ENCODE data around the gene SYTL2.
"Not testable (repeated sequence)": the region's sequence is repeated elsewhere in the genome, so short reads cannot be mapped to it uniquely, and the experiment has no call there.

SYTL2 gene

DNA sequence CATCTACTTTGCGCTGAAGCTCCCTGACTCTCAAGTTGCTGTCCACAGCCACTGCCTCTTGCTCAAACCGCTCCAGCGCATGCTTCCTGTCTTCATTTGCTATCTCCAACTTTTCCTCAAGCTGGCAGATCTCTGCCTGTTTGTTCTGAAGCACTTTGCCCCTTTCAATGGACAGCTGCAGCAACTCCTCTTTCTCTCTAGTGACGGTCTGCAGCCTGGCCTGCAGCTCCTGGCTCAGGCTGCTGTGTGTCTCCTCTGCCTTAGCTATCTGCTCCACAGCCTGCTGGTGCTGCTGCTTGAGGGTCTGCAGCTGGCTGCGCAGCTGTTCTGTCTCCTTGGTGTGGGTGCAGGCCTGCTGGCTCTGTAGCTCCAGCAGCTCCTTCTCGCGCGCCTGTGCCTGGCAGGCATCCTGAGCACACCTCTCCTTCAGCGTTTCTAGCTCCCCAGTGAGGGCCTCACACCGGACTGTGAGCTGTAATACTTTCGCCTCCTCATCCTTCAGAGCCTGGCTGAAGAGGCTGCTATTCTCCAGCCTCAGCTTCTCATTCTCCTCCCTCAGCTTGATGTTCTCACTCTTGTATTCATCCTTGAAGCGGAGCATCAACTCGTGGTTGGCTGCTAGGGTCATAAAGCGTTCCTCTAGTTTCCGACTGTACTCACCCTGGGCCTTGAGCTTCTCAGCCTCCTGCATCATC lies 125.7 kb downstream of the SYTL2 start:
- Mint-ChIP-seq H3K27ac (no peak overlapping the region), H3K4me3 (no peak overlapping the region), H3K27me3 (peaks cover 9% of the 10 kb centered on the region), H3K9me3 (no peaks in the 10 kb centered on the region), H3K4me1 (peaks cover 24% of the 10 kb centered on the region)
- no peak for DNase-seq
- no peak for ATAC-seq

DNA sequence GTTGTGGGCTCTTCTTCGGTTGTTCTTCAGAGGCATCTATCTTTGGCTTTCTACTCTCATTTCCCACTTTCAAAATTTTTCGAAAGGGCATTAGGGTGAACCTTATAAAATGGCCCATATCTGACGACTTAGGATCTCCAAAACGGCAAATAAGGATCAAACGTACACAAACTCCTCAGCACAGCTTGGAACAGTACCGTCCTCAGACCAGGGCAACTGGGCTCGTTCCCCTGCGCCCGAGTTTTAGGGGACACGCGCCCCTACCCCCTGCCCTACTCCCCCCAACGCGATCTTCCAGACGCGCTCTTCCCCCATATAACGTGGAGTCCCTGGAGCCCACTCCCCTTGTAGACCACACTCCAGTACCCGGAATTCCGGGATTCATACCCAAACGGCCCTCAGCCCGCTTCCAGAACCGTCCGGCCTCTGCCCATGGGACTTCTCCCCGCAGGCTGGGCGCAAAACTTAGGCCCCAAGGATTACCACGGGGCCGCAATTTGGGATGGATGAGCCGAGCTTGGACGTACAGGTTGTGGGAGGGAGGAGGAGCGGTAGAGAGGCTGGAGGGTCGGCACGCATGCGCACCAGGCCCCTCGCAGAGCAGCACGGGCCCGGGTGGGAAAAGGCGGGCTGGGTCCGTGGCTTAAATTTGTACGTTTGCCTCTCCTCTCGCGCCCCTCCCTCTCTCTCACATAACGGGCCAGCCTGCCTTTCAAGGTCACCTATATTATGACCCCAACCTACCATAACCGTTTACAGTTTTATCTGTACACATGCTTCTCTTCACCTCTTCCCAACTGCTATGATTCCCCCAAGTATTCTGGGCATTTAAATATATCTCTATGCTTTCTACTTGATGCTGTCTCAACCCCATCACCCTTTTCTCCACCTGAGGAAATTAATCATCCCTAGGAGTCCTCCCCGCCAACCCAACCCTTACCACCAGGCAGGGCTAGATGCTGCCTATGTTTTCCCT lies 128.3 kb downstream of the SYTL2 start:
- Mint-ChIP-seq H3K4me1 (peaks cover 24% of the 10 kb centered on the region), H3K4me3 (peak overlapping the region; percentile 80 to 84), H3K27ac (peak overlapping the region; percentile 95 to 97), H3K27me3 (peaks cover 10% of the 10 kb centered on the region), H3K9me3 (no peaks in the 10 kb centered on the region)
- peak; percentile 92 for ATAC-seq
- peak; percentile 64 to 78 for DNase-seq

DNA sequence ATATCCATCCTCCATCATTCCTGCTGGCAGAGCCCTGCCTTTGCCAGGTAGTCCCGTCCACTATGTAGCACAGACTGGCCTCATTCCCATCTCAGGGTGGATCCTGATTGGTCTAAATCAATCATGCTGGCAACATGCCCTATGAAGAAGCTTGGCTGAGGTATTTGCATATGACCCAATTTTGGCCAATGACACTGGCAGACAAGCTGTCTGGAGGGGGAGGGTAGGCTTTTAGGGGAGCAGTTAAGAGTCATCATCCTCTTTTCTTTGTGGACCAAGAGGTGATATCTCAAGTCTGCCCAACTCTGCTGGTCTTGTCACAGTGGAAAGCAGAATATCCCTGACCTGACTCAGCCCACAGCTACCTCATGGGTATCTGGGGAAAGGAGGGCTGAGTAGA lies 130.0 kb downstream of the SYTL2 start:
- H3K9me3 Mint-ChIP-seq = no peaks in the 10 kb centered on the region
- ATAC-seq (peak; percentile 45), DNase-seq (no peak)
- no peak overlapping the region for H3K4me3 Mint-ChIP-seq
- no peak overlapping the region for H3K27ac Mint-ChIP-seq
- peaks cover 24% of the 10 kb centered on the region for H3K4me1 Mint-ChIP-seq
- H3K27me3 Mint-ChIP-seq = peaks cover 10% of the 10 kb centered on the region

GRCh38 chr11:85679576-85679975 lies 131.4 kb downstream of the SYTL2 start:
- ATAC-seq = no peak
- Mint-ChIP-seq H3K27ac (no peak overlapping the region), H3K4me3 (no peak overlapping the region), H3K9me3 (no peaks in the 10 kb centered on the region), H3K4me1 (peaks cover 24% of the 10 kb centered on the region), H3K27me3 (peaks cover 10% of the 10 kb centered on the region)
- DNase-seq = no peak

GRCh38 chr11:85673393-85673792 lies 137.5 kb downstream of the SYTL2 start:
- H3K4me1 Mint-ChIP-seq = no peaks in the 10 kb centered on the region
- peaks cover 4 to 8% of the 10 kb centered on the region in 2 donors for H3K9me3 Mint-ChIP-seq
- H3K27ac Mint-ChIP-seq = no peak overlapping the region
- H3K27me3 Mint-ChIP-seq = no peaks in the 10 kb centered on the region
- DNase-seq = no peak
- ATAC-seq = peak; percentile 72
- H3K4me3 Mint-ChIP-seq = no peak overlapping the region

DNA sequence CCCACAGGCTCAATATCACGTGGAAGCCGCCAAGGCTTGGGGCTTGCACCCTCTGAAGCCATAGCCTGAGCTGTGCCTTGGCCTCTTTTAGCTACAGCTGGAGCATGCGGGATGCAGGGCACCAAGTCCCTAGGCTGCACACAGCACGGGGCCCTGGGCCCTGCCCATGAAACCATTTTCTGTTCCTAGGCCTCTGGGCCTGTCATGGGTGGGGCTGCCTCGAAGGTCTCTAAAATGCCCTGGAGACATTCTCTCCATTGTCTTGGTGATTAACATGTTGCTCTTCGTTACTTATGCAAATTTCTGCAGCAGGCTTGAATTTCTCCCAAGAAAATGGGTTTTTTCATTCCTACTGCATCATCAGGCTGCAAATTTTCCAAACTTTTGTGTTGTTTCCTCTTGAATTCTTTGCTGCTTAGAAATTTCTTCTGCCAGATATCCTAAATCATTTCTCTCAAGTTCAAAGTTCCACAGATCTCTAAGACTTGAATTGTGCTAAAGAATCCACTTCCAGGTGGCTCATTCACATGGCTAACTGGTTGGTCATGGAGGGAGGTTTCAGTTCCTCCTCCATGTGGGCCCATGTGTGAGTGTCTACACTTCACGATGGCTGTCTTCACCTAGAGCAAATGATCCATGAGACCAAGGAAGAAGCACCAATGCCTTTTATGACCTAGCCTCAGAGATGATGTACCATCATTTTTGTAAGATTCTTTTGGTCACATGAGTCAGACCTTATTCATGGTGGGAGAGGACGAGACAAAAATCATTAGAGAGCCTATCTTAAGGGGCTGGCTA lies 138.6 kb downstream of the SYTL2 start:
- Mint-ChIP-seq H3K27ac (no peak overlapping the region), H3K4me3 (no peak overlapping the region), H3K9me3 (peaks cover 4 to 8% of the 10 kb centered on the region in 2 donors), H3K27me3 (no peaks in the 10 kb centered on the region), H3K4me1 (no peaks in the 10 kb centered on the region)
- ATAC-seq (no peak), DNase-seq (no peak)

GRCh38 chr11:85670949-85671663 lies 139.8 kb downstream of the SYTL2 start:
- not testable (repeated sequence) for H3K4me3 Mint-ChIP-seq, H3K4me1 Mint-ChIP-seq, H3K27ac Mint-ChIP-seq, ATAC-seq, H3K27me3 Mint-ChIP-seq, H3K9me3 Mint-ChIP-seq, DNase-seq

DNA sequence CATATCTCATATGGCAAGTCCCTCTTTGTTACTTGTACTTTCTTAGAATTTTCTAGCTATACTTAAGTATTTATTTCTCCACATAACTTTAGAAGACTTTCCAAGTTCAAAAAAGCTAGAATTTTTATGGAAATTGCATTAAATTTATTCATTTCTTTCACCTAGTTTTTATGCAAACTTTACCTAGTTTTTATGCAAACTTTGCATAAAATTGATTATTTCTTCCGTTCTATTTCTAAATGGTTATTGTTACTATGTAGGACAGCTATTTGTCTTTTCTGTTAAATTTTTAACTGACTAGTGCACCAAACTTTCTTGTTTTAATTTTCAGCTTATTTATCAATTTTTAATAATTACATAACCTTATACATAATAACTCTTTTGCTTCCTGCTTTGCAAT lies 142.8 kb downstream of the SYTL2 start:
- no peak overlapping the region for H3K4me3 Mint-ChIP-seq
- DNase-seq (no peak), ATAC-seq (no peak)
- H3K27ac Mint-ChIP-seq = no peak overlapping the region
- H3K4me1 Mint-ChIP-seq = peaks cover 10% of the 10 kb centered on the region
- peaks cover 4 to 8% of the 10 kb centered on the region in 2 donors for H3K9me3 Mint-ChIP-seq
- no peaks in the 10 kb centered on the region for H3K27me3 Mint-ChIP-seq

GRCh38 chr11:85666687-85667086 lies 144.3 kb downstream of the SYTL2 start:
- Mint-ChIP-seq H3K27me3 (no peaks in the 10 kb centered on the region), H3K4me3 (no peak overlapping the region), H3K9me3 (peaks cover 4 to 8% of the 10 kb centered on the region in 2 donors), H3K27ac (no peak overlapping the region), H3K4me1 (peaks cover 10% of the 10 kb centered on the region)
- ATAC-seq (no peak), DNase-seq (no peak)

- H3K9me3 Mint-ChIP-seq = peaks cover under 1 to 2% of the 10 kb centered on the region in 2 donors
- H3K27me3 Mint-ChIP-seq = no peaks in the 10 kb centered on the region
- DNase-seq = no peak
- peaks cover 19% of the 10 kb centered on the region for H3K4me1 Mint-ChIP-seq
- H3K27ac Mint-ChIP-seq = peak overlapping the region; percentile 95 to 97
- no peak for ATAC-seq
- H3K4me3 Mint-ChIP-seq = peak overlapping the region; percentile 94
Measured at GRCh38 chr11:85665733-85666132, 145.2 kb downstream of the SYTL2 start.

DNA sequence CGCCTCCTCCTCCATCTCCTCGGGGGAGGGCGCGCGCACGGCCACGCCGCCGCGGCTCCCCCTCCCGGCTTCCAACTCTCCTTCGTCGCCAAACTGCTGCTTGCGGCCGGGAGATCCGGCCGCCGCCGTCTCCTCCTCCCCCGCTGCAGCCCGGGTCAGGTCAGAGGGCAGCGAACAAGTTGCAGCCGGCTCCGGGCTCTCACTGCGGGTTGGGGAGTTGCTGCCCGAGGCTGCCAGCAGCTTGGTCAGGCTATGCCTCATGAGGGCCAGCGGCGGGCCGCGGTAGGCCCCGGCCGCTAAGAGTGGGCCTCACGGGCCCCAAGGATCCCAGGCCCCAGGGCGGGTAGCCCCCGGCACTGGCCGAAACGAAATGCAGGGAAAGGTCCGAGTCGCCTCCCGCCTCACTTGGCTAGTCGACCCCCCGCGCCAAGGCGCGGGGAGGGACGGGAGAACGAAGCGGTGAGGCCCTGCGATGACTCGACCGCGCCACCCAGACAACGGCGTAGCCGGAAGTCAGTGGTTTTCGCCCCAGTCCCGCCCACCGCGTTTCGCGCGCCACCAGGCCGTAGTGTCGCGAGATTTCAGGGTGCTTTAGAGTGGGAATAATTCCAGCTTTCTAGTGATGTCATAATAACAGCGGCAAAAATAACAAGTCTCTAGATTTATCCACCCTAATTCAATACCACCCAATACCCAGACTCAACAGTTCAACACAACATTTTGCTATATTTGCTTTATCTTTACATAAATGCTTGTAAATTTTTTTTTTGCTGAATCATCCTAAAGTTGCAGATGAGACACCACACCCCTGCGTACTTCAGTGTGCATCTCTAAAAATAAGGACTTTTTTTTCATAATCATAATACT lies 146.1 kb downstream of the SYTL2 start, which contains the start of gene CREBZF:
TSS of gene CREBZF (minus strand) at position 515 of the 867 bp plus-strand sequence. CDS start at position 261, 254 bp downstream.
- no peaks in the 10 kb centered on the region for H3K27me3 Mint-ChIP-seq
- no peaks in the 10 kb centered on the region for H3K9me3 Mint-ChIP-seq
- DNase-seq (peak; percentile 93 to 97), ATAC-seq (peak; percentile 88)
- H3K4me1 Mint-ChIP-seq = peaks cover 28% of the 10 kb centered on the region
- H3K27ac Mint-ChIP-seq = peak within 1 kb of the TSS; percentile 95 to 97
- H3K4me3 Mint-ChIP-seq = peak within 1 kb of the TSS; percentile 94

DNA sequence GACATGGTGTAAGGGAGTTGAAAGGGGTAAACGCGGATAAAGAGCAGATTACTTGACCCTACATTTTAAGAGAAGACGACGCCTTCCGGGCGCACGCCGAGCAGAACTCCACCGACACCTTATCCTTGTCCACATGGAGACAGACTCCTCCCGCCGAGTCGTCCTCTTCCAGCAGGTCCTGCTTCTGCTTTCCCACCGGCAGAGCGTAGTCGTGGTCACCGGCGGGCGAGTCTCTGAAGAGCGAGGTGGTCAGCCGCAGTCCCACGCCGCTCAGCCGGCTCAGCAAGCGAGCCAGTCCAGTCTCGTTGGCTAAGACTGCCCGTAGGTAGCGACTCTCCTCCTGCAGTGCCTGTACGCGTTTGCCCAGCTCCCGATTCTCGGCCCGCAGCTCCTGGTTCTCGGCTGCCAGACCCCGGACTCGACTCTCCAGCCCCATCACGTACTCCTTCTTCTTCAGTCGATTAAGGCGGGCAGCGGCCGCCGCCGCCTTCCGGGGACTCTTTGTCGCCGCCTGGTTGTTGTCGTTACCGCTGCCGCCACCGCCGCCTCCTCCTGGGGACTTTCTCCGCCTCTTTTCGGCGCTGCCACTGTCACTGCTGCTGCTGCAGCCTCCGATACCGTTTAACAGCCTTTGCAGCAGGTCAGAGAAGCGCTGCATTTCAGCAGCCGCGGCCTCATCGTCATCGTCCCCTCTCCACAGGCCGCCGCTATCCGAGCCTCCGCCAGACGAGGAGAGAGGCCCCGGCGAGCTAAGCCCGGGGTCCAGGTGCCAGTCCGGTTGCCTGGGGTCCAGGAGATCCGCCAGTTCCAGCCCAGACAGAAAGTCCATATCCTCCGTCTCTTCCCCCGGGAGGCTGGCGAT lies 147.0 kb downstream of the SYTL2 start:
- Mint-ChIP-seq H3K27me3 (no peaks in the 10 kb centered on the region), H3K4me3 (peak overlapping the region; percentile 94), H3K4me1 (peaks cover 35% of the 10 kb centered on the region), H3K9me3 (no peaks in the 10 kb centered on the region), H3K27ac (peak overlapping the region; percentile 95 to 97)
- ATAC-seq (peak; percentile 83), DNase-seq (peak; percentile 87 to 90)

GRCh38 chr11:85663080-85663752 lies 147.7 kb downstream of the SYTL2 start:
- ATAC-seq (peak; percentile 37), DNase-seq (peak in 1 of 2 donors; percentile 19)
- Mint-ChIP-seq H3K27me3 (no peaks in the 10 kb centered on the region), H3K4me3 (peak overlapping the region; percentile 94), H3K27ac (peak overlapping the region; percentile 95 to 97), H3K9me3 (no peaks in the 10 kb centered on the region), H3K4me1 (peaks cover 40% of the 10 kb centered on the region)
